ENCODE data around the gene C3orf33. TPM values are rescaled to one million over a fixed set of nuclear protein-coding genes. Genes with fewer than 3 reads are reported as not detected.
"Not testable (repeated sequence)": the region's sequence is repeated elsewhere in the genome, so short reads cannot be mapped to it uniquely, and the experiment has no call there.

The C3orf33 gene
- 5.1 TPM for total RNA-seq

GRCh38 chr3:155805802-155806618, at the start of gene C3orf33:
Gene C3orf33, minus strand, starts transcription at chr3:155806278. Its CDS starts 26 bp downstream, at chr3:155806252.
- peak; percentile 66 for DNase-seq (ENCODE audit: low spot score)

- peak; percentile 99 for DNase-seq (ENCODE audit: low spot score)
Observed at GRCh38 chr3:155854141-155854940, 48.3 kb upstream of the C3orf33 start, which contains the start of gene SLC33A1. Gene SLC33A1, minus strand, starts transcription at chr3:155854427. Its CDS starts 430 bp downstream, at chr3:155853997.

- no peak for DNase-seq (ENCODE audit: low spot score)
Observed at GRCh38 chr3:155853214-155854140, 47.4 kb upstream of the C3orf33 start.

GRCh38 chr3:155852341-155852740, 46.3 kb upstream of the C3orf33 start:
- no peak for DNase-seq (ENCODE audit: low spot score)

- not testable (repeated sequence) for DNase-seq (ENCODE audit: low spot score)
Observed at GRCh38 chr3:155849404-155849803, 43.3 kb upstream of the C3orf33 start.

- no peak for DNase-seq (ENCODE audit: low spot score)
Observed at GRCh38 chr3:155847993-155848392, 41.9 kb upstream of the C3orf33 start.

GRCh38 chr3:155846119-155846518, 40.0 kb upstream of the C3orf33 start:
- no peak for DNase-seq (ENCODE audit: low spot score)

- DNase-seq (ENCODE audit: low spot score): no peak
Observed at GRCh38 chr3:155843569-155843968, 37.5 kb upstream of the C3orf33 start.

GRCh38 chr3:155835341-155836071, 29.4 kb upstream of the C3orf33 start:
- no peak for DNase-seq (ENCODE audit: low spot score)

- DNase-seq (ENCODE audit: low spot score): not testable (repeated sequence)
Observed at GRCh38 chr3:155828490-155829098, 22.5 kb upstream of the C3orf33 start.

- DNase-seq (ENCODE audit: low spot score): no peak
Observed at GRCh38 chr3:155815030-155815545, 9.0 kb upstream of the C3orf33 start.

GRCh38 chr3:155813224-155813623, 7.1 kb upstream of the C3orf33 start:
- DNase-seq (ENCODE audit: low spot score): not testable (repeated sequence)

GRCh38 chr3:155809181-155809580, 3.1 kb upstream of the C3orf33 start:
- no peak for DNase-seq (ENCODE audit: low spot score)

GRCh38 chr3:155807823-155808222, 1.7 kb upstream of the C3orf33 start:
- no peak for DNase-seq (ENCODE audit: low spot score)

GRCh38 chr3:155805204-155805801, 775 bp downstream of the C3orf33 start:
- no peak for DNase-seq (ENCODE audit: low spot score)

- DNase-seq (ENCODE audit: low spot score): no peak
Observed at GRCh38 chr3:155804323-155804722, 1.8 kb downstream of the C3orf33 start.

- no peak for DNase-seq (ENCODE audit: low spot score)
Observed at GRCh38 chr3:155792532-155792931, 13.5 kb downstream of the C3orf33 start.

GRCh38 chr3:155791190-155791589, 14.9 kb downstream of the C3orf33 start:
- DNase-seq (ENCODE audit: low spot score): no peak

GRCh38 chr3:155790272-155790925, 15.7 kb downstream of the C3orf33 start:
- no peak for DNase-seq (ENCODE audit: low spot score)

Data from ureter (tissue), 1 donor.